Sigmoid colon (tissue), 4 donors: ENCODE results near the gene DTNBP1.

Experiments
- EP300 ChIP-seq, 4 donors: sonication (generic); formaldehyde crosslinking; IDR thresholded peaks; one replicate each; pipeline ENCODE4 v1.6.1; 2017; ENCODE audit warnings: antibody characterized with exemption in 4 of 4
- POLR2A ChIP-seq, 2 donors: fragments of 450-650 bp; IDR thresholded peaks; one replicate each; pipeline ENCODE4 v1.6.1; 2016; ENCODE audit warnings: antibody characterized with exemption in 2 of 2, mild to moderate bottlenecking in 2 of 2, moderate library complexity in 2 of 2
- POLR2AphosphoS5 ChIP-seq, 4 donors: sonication (generic); formaldehyde crosslinking; IDR thresholded peaks; one replicate each; pipeline ENCODE4 v1.6.1; 2017; ENCODE audit warnings: antibody characterized with exemption in 4 of 4
- TF ChIP-seq, protein P1 (sequence below), 4 experiments: fragments of 450-650 bp in 3 of 4; fragments of 200-600 bp in 1 of 4; IDR thresholded peaks; one replicate each; pipeline ENCODE4 v1.5.1; 2016 to 2019; ENCODE audit warnings: antibody characterized with exemption in 4 of 4, mild to moderate bottlenecking in 3 of 4, moderate library complexity in 2 of 4

DNA sequence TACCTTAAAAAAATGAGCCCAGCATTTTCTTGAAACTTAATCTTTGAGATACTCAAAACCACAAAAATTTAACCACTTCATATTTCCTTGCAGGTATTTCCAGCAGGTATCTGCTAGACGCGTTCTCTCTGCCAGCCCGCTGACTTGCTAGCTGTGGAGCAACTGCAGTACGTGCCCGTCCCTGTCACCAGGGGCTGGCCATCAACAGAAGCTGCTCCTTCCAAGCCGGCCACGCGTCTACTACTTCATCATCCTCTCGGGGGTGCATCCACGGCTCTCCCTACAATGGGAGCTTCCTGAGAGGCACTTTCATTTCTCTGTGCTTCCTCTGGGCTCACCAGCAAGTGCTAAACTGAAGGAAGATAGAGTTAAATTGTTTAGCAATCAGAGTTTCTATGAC is 132.4 kb downstream of the DTNBP1 start:
- TF ChIP-seq POLR2AphosphoS5 (IDR thresholded peaks at IDR 0.05) (no peak), EP300 (IDR thresholded peaks at IDR 0.05) (no peak), POLR2A (IDR thresholded peaks at IDR 0.05) (no peak)
- TF ChIP-seq, protein P1, sequence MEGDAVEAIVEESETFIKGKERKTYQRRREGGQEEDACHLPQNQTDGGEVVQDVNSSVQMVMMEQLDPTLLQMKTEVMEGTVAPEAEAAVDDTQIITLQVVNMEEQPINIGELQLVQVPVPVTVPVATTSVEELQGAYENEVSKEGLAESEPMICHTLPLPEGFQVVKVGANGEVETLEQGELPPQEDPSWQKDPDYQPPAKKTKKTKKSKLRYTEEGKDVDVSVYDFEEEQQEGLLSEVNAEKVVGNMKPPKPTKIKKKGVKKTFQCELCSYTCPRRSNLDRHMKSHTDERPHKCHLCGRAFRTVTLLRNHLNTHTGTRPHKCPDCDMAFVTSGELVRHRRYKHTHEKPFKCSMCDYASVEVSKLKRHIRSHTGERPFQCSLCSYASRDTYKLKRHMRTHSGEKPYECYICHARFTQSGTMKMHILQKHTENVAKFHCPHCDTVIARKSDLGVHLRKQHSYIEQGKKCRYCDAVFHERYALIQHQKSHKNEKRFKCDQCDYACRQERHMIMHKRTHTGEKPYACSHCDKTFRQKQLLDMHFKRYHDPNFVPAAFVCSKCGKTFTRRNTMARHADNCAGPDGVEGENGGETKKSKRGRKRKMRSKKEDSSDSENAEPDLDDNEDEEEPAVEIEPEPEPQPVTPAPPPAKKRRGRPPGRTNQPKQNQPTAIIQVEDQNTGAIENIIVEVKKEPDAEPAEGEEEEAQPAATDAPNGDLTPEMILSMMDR (IDR thresholded peaks at IDR 0.05): no peak
